SIG-M5 (cell line): ENCODE results near the gene CHSY1.

ENCODE experiments used
- DNase-seq: peaks from one replicate; lab custom pipeline; 2025; lab: John Stamatoyannopoulos, UW

The CHSY1 gene

GRCh38 chr15:101188637-101189408 is 63.0 kb downstream of the CHSY1 start:
- no peak for DNase-seq

DNA sequence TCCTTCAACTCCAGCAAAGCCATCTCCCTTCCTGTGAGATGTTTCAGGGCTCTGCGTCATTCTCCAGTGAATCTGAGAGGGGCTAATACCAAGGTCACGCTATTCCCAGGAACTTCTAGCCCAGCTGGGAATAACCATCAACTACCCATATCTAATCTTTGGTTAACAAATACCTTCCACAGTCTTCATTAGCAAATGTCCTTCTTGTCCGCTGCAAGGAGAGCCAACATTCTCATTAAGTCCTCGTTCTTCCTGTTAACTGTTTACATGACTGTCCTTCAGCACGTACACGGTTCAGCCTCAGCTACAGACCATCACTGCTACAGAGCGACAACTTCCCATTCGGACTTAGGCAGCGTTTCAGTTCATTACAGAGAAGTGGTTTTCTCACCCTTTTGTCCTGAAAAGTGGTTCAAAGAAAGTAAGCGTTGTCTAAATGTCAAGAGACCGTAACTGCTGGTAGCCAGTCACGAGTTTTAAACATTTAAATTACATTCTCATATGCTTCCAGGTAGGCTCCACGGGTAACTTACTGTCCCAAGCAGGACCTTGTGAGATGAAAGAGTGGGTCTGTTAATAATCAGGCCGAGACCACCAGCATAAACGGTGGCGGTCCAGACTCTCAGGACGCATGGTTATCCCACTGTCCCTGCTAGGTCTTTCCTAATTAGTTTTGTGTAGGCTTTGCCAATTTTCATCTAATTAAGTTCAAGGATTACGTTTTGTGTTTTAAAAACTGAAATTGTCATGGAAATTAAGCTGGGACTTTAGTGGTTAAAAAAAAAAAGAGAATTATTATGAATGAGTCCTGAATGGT is 63.8 kb downstream of the CHSY1 start:
- no peak for DNase-seq

GRCh38 chr15:101185770-101186169 is 66.1 kb downstream of the CHSY1 start:
- DNase-seq, result no peak

DNA sequence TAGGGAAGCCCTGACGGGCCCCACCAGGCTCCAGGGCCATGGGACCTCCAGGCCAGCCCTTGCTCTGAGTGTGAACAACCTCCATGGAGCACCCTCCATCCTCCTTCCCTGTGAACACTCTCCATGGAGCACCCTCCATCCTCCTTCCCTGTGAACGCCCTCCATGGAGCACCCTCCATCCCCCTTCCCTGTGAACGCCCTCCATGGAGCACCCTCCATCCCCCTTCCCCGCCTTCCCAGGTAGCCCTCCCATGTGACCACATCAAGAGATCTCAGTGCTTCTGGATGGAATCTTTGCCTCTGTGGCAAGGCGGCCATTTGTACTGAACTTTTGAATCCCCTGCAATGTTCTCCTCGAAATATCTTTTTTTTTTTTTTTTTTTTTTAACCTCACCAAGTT is 66.5 kb downstream of the CHSY1 start:
- no peak for DNase-seq

DNA sequence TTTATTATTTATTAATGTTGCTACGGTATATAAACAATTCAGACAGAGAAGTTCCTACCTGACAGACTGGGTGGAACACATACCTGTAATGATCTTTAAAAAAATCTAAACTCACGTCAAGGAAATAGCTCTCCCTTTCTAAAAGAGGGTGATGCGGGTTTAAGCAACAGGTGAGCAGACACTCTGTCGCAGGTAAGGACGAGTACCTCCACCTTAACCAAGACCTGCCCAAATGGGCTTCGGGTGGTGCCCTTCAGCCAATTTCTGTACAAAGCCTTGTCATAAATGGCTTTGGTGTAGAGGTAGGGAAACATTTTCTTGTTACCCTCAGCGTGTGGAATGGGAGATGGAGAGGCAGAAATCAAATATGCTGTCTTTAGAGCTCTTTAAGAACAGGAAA is 67.0 kb downstream of the CHSY1 start:
- DNase-seq, result no peak

DNA sequence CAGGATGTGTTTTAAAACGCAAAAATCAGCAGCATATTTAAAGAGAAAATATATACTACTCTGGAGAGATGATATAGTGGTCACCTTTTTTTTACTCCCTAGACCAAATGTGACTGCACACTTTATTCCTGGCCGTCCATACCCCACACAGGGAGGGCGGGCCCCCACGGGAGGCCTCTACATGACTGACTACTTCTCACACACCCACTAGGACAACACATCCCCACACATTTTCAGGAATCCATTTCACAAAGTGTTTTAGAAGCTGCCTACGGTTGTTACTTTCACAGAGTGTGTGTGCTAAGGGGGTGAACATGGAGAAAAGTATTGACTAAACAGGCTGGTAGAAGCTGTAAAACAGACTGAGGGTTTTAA is 67.9 kb downstream of the CHSY1 start:
- DNase-seq, result no peak

GRCh38 chr15:101183226-101183930 is 68.5 kb downstream of the CHSY1 start:
- no peak for DNase-seq

DNA sequence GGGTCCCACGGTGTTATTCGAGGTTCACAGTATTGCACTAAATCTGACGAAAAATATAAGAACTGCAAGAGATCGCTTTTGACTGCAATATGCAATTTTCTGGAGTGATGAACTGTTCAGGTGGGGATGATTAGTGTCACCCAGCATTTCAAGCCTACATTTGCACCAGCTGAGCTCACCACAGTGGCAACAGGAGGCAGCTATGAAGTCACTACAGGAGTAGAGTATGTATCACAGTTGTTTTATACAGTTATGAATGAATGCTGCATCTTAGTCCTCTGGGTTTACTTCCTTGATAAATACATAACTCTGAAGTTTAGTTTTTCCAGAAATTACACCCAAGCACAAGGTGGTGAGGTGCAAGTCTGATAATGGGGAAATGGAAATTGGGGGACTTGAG is 69.6 kb downstream of the CHSY1 start:
- no peak for DNase-seq

- DNase-seq, result no peak
Observed at GRCh38 chr15:101181349-101181748, 70.5 kb downstream of the CHSY1 start.

GRCh38 chr15:101180620-101181307 is 71.1 kb downstream of the CHSY1 start:
- DNase-seq, result no peak

DNA sequence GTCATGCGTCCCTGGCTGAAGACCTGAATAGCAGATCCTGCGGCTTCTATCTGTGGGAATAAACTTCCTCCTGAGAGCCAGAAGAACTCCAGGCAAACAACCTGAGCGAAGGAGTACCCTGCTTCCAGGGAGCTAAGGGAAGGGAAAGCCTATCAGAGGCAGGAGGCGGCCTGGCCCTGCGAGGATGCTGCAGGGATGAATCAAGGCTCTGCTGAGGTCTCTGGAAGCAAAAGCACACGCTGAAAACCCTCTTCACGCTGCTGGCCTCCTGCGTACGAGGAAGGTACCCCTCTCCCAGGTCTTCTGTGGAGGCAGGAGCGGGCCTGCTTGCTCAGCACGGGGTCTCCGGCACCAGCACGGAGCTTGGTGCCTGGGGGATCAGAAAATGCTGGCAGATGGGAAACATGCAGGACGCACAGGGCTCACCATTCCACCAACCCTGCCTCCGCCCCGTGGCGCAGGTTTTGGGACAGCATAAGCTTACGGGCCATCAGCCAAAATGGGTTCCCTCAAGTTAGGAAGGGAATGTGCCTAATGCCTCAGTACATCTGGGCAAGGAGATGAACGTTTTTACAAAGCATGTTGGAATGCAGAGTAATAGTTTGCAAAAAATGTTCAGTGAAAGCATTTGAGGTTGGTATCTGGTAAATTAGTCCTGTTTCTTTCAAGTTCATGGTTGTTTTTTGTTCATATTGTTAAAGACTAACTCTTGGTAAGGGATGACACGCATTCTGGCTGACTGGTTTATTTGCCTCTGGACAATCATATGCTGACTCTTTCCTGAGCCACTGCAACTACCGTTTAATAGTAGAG is 72.3 kb downstream of the CHSY1 start:
- no peak for DNase-seq

GRCh38 chr15:101178931-101179330 is 72.9 kb downstream of the CHSY1 start:
- no peak for DNase-seq

DNA sequence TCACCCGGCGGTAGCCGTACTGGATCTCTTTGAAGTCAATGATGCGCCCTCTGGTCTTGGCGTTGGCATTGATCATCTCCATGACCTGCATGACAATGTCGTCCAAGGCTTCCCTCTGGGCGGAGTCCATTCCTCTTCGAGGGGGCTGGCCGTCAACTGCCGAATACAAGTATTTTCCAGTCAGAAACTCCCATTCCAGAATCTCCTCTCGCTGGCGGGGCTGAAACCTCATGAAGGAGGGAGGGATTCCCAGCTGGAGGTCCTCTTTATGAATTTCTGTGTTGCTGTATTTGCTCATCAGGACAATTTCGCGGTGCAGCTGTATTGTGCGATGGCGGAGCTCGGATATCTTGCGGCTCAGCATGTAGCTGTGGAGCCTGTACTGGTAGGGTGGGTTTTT is 73.4 kb downstream of the CHSY1 start:
- no peak for DNase-seq

GRCh38 chr15:101177866-101178265 is 74.0 kb downstream of the CHSY1 start:
- no peak for DNase-seq

DNA sequence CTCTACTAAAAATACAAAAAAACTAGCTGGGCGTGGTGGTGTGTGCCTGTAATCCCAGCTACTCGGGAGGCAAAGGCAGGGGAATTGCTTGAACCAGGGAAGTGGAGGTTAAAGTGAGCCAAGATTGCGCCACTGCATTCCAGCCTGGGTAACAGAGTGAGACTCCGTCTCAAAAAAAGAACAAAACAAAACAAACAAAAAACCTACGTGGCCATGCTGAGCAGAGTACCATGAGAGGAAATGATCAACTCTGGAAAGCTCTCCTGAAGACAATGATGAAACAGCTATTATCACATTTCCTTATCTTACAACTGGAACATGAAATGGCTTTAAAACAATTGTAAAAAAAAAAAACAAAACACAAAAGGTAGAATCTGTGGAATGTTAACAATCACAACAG is 75.2 kb downstream of the CHSY1 start:
- DNase-seq, result no peak

- DNase-seq, result peak; percentile 6
Observed at GRCh38 chr15:101175401-101175800, 76.4 kb downstream of the CHSY1 start.

GRCh38 chr15:101174152-101174920 is 77.5 kb downstream of the CHSY1 start:
- DNase-seq, result no peak

- DNase-seq, result no peak
Observed at GRCh38 chr15:101173233-101174119, 78.4 kb downstream of the CHSY1 start.

DNA sequence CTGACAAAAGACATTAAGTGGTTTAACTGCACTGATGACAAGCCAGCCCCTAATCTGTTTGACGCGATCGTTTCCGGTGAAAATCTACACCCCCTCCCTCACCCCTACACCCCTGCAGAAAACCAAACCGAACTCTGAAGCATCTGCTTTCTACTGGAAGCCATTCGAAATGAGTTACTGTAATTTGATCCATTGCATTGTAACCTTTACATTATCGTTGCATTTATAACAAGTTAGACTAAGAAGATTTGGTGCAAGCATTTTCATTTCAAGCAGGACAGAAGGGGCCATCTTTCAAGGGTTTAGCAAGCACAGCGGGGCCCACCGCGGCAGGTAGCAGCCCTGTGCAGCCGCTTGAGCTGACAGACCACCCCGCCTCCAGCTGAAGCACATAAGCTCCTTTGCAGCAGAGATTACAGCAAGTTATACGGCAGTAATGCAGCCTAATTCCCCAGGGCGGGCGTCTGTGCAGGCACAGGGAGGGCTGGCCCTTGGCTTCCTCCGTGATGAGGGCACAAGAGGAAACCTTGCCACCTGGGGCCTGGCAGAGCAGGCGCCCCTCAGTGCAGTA is 79.3 kb downstream of the CHSY1 start:
- DNase-seq, result no peak
